K562 (cell line): ENCODE measurements around the gene FOSL1. TPM values are rescaled to one million over a fixed set of nuclear protein-coding genes. Genes with fewer than 3 reads are reported as not detected.
A peak's percentile ranks its signal among the peaks of the same experiment; 100 is the strongest.

Source experiments
- ATAC-seq: fragments of 200-7000 bp; cut with Tn5 transposase; 3 replicates; pipeline ENCODE4 v1.9.1; 2020; ENCODE audit warnings: moderate library complexity
- BruUV-seq: library from RNA; stranded (reverse); fragments of 400-500 nt; replicated peaks from 2 replicates; lab custom pipeline; 2021; lab: Mats Ljungman, UMichigan
- CTCF ChIA-PET: fragments of 300-600 bp; formaldehyde crosslinking; extraction: SDS; loops from one replicate; lab custom pipeline; 2021; ENCODE audit warnings: low intra/inter-chr PET ratio; lab: Yijun Ruan, JAX
- POLR2A ChIA-PET: fragments of 300-600, 350-650 bp; sonication (Branson Sonifier 250); formaldehyde crosslinking; extraction: SDS; loops from one replicate; lab custom pipeline; 2021; ENCODE audit warnings: antibody characterized with exemption, inconsistent platforms; lab: Yijun Ruan, JAX
- DNase-seq, 4 experiments: peaks; one replicate each; pipeline versions ENCODE4 v3.0.0 to v3.0.0-alpha.2; 2011 to 2018; ENCODE audit warnings: low spot score in 3 of 4, mixed read lengths in 3 of 4; ENCODE audit errors: extremely low read depth in 1 of 4
- FAIRE-seq: peaks from 2 replicates; lab custom pipeline; 2011; peaks lifted over from hg19 to GRCh38; lab: Jason Lieb, UNC
- H2AFZ ChIP-seq: 2 replicates; pipeline ENCODE4 v1.6.0; 2011; ENCODE audit warnings: low read depth, low read length, control low read depth, inconsistent platforms
- H3K27ac ChIP-seq: fragments of 200-600 bp; 3 replicates; pipeline ENCODE4 v1.8.0; 2011; ENCODE audit warnings: low read depth, mild to moderate bottlenecking, control low read depth, inconsistent platforms, low read length, moderate library complexity, mixed read lengths; ENCODE audit errors: extremely low read depth
- H3K27me3 ChIP-seq, 2 experiments: fragments of 300-600 bp in 1 of 2; 2 replicates in 1 of 2; 3 replicates in 1 of 2; pipeline versions ENCODE4 v1.6.0 to v1.8.0; 2011; ENCODE audit warnings: inconsistent platforms in 2 of 2, low read length in 2 of 2, mild to moderate bottlenecking in 1 of 2, mixed read lengths in 1 of 2, moderate library complexity in 1 of 2; ENCODE audit not compliant: control insufficient read depth in 2 of 2, insufficient read depth in 2 of 2
- H3K36me3 ChIP-seq: fragments of 300-600 bp; 3 replicates; pipeline ENCODE4 v1.8.0; 2011; ENCODE audit warnings: mild to moderate bottlenecking, low read length, inconsistent platforms; ENCODE audit not compliant: control insufficient read depth, insufficient read depth
- H3K4me1 ChIP-seq, 2 experiments: fragments of 200-600 bp in 1 of 2; replicated peaks in 1 of 2; 2 replicates in 1 of 2; 3 replicates in 1 of 2; pipeline versions ENCODE4 v1.5.1 to v1.8.0; 2011; ENCODE audit warnings: inconsistent platforms in 2 of 2, low read length in 2 of 2, mild to moderate bottlenecking in 1 of 2, mixed read lengths in 1 of 2, moderate library complexity in 1 of 2; ENCODE audit not compliant: control insufficient read depth in 2 of 2, insufficient read depth in 2 of 2
- H3K4me2 ChIP-seq: 2 replicates; pipeline ENCODE4 v1.6.1; 2011; ENCODE audit warnings: low read length, control low read depth, inconsistent platforms, mixed read lengths; ENCODE audit not compliant: insufficient read depth
- H3K4me3 ChIP-seq: fragments of 200-600 bp; sonication (generic), shearing (Covaris generic); 2 replicates; pipeline ENCODE4 v1.5.1; 2016; ENCODE audit warnings: control low read depth, inconsistent platforms
- H3K79me2 ChIP-seq: fragments of 200-600 bp; 3 replicates; pipeline ENCODE4 v1.8.0; 2011; ENCODE audit warnings: low read length, inconsistent platforms; ENCODE audit not compliant: control insufficient read depth, insufficient read depth
- H3K9ac ChIP-seq, 2 experiments: 2 replicates each; pipeline versions ENCODE4 v1.6.0 to v1.6.1; 2011; ENCODE audit warnings: low read depth in 2 of 2, low read length in 2 of 2, control low read depth in 1 of 2, inconsistent platforms in 1 of 2, mild to moderate bottlenecking in 1 of 2, mixed read lengths in 1 of 2; ENCODE audit not compliant: insufficient read depth in 1 of 2
- H3K9me1 ChIP-seq: one replicate; pipeline ENCODE4 v1.6.0; 2011; ENCODE audit warnings: inconsistent platforms, mild to moderate bottlenecking, low read length, moderate library complexity; ENCODE audit not compliant: control insufficient read depth, insufficient read depth
- H3K9me3 ChIP-seq: replicated peaks from 2 replicates; pipeline ENCODE4 v1.5.1; 2011; ENCODE audit warnings: low read depth, low read length, inconsistent platforms; ENCODE audit not compliant: control insufficient read depth, insufficient read depth
- H4K20me1 ChIP-seq: replicated peaks from 2 replicates; pipeline ENCODE4 v1.6.1; 2011; ENCODE audit warnings: low read length, inconsistent platforms, mixed read lengths; ENCODE audit not compliant: control insufficient read depth, insufficient read depth
- BACH1 ChIP-seq: fragments of 200-800 bp; sonication (Bioruptor generic); IDR thresholded peaks from 2 replicates; pipeline ENCODE4 v1.6.1; 2016; ENCODE audit warnings: missing genetic modification characterization, missing compliant biosample characterization
- BCL6 ChIP-seq: fragments of 250-450 bp; sonication (Bioruptor Pico); IDR thresholded peaks from 2 replicates; pipeline ENCODE4 v1.4.0; 2020
- CEBPB ChIP-seq: fragments of 450-650 bp; IDR thresholded peaks from 2 replicates; pipeline ENCODE4 v1.6.1; 2016; ENCODE audit warnings: missing genetic modification characterization, missing compliant biosample characterization
- CHD1 ChIP-seq: fragments of 200-600 bp; sonication (generic); IDR thresholded peaks from one replicate; pipeline ENCODE4 v1.6.1; 2012; ENCODE audit warnings: mild to moderate bottlenecking, moderate library complexity, low read length, inconsistent platforms
- E2F3 ChIP-seq: fragments of 250-450 bp; sonication (Bioruptor Pico); IDR thresholded peaks from 2 replicates; pipeline ENCODE4 v1.4.0; 2020; ENCODE audit warnings: mild to moderate bottlenecking
- FOXK2 ChIP-seq, 2 experiments: fragments of 450-650 bp; IDR thresholded peaks in 1 of 2; conservative IDR thresholded peaks in 1 of 2; 2 replicates each; pipeline ENCODE4 v1.6.1; 2016; ENCODE audit warnings: low read depth in 2 of 2, mild to moderate bottlenecking in 1 of 2
- GABPA ChIP-seq: fragments of 200-800 bp; sonication (Bioruptor generic); conservative IDR thresholded peaks from 2 replicates; pipeline ENCODE4 v1.6.1; 2016; ENCODE audit warnings: low read depth, missing genetic modification characterization, missing compliant biosample characterization
- NR2C1 ChIP-seq, 2 experiments: fragments of 450-650 bp; IDR thresholded peaks; 2 replicates each; pipeline ENCODE4 v1.6.1; 2017; ENCODE audit warnings: mild to moderate bottlenecking in 2 of 2, antibody characterized with exemption in 1 of 2, inconsistent platforms in 1 of 2, missing compliant biosample characterization in 1 of 2, missing genetic modification characterization in 1 of 2
- POLR2G ChIP-seq: fragments of 200-400 bp; formaldehyde crosslinking; IDR thresholded peaks from 2 replicates; pipeline ENCODE4 v1.6.1; 2017; ENCODE audit warnings: low read depth, mild to moderate bottlenecking, antibody characterized with exemption, low read length, moderate library complexity
- RNF219 ChIP-seq: fragments of 250-450 bp; sonication (Bioruptor Pico); IDR thresholded peaks from 2 replicates; pipeline ENCODE4 v1.5.0; 2022; ENCODE audit warnings: mild to moderate bottlenecking
- STAG1 ChIP-seq: sonication (generic); formaldehyde crosslinking; IDR thresholded peaks from 2 replicates; pipeline ENCODE4 v1.5.0; 2020; ENCODE audit warnings: missing genetic modification reagents, borderline replicate concordance
- TAF1 ChIP-seq: IDR thresholded peaks from 2 replicates; pipeline ENCODE4 v1.6.1; 2011; ENCODE audit warnings: mild to moderate bottlenecking, low read length, moderate library complexity; ENCODE audit not compliant: insufficient read depth, control insufficient read depth, severe bottlenecking; ENCODE audit errors: extremely low read depth
- TRIM24 ChIP-seq, 2 experiments: fragments of 450-650 bp; IDR thresholded peaks; 2 replicates each; pipeline ENCODE4 v1.6.1; 2016
- ZKSCAN3 ChIP-seq: fragments of 250-450 bp; sonication (Bioruptor Pico); IDR thresholded peaks from 2 replicates; pipeline ENCODE4 v1.4.0; 2020
- WGBS: fragments of 100-300 bp; shearing (Covaris generic); methylation state at CpG from one replicate; pipeline ENCODE4 v1.1.6; 2016; ENCODE audit warnings: low coverage, mixed read lengths; ENCODE audit not compliant: insufficient coverage; ENCODE audit errors: missing lambda C conversion rate; 5-methylcytosine and 5-hydroxymethylcytosine counted together
- in situ Hi-C: fragments of 300-500 bp; cut with MboI; formaldehyde crosslinking; loops from 4 replicates; pipeline ENCODE4 v1.15.0; 2018; ENCODE audit warnings: inconsistent platforms, mixed read lengths
- intact Hi-C: fragments of 100-400 bp; cut with micrococcal nuclease; formaldehyde crosslinking; loops from 2 replicates; pipeline ENCODE4 v1.14.2; 2022
- polyA plus RNA-seq, 8 experiments: library from polyadenylated mRNA; depleted of rRNA in 4 of 8; stranded (reverse) in 5 of 8; unstranded in 3 of 8; fragments of >200 nt; fragmentation: Nextera tagmentation in 2 of 8; fragmentation: Illumina TruSeq in 1 of 8; extraction: Ambion mirVana in 2 of 8; extraction: Trizol in 1 of 8; gene quantifications; 2 replicates each; pipeline versions ENCODE4 v1.2.1 to v1.2.3, GENCODE V29; 2011 to 2014; ENCODE audit warnings: inconsistent platforms in 1 of 8, missing spikeins in 1 of 8
- total RNA-seq, 7 experiments: library from RNA; depleted of rRNA in 6 of 7; stranded (reverse); fragments of >200 nt in 6 of 7; fragmentation: Illumina TruSeq in 2 of 7; extraction: Trizol in 2 of 7; gene quantifications; 2 replicates each; pipeline versions ENCODE4 v1.2.1 to v1.2.3, GENCODE V29; 2011 to 2021; ENCODE audit warnings: low replicate concordance in 1 of 7
- TF ChIP-seq, protein P1 (sequence below): fragments of 450-650 bp; IDR thresholded peaks from 2 replicates; pipeline ENCODE4 v1.6.1; 2018; ENCODE audit not compliant: partially characterized antibody

FOSL1 gene
- total and polyA plus RNA-seq, 9 of the 15 experiments (the other 6 are each of a cell fraction or from before 2014, with no cell fraction given) = 3.5 to 39.6 (median 10.0) TPM

GRCh38 chr11:65870307-65870658 lies 29.9 kb downstream of the FOSL1 start:
- no peak overlapping the region for H3K4me2 ChIP-seq
- peak overlapping the region in 1 of 2 experiments; percentile 81; a peak in 2 of 4 replicates for H3K9ac ChIP-seq
- ChIA-PET CTCF (no interaction called here), POLR2A (interaction anchor here (0.8 to 8.2 kb wide), 6 partner anchors 11 to 43 kb away, joined by 3 to 151 read pairs (median 8); partner anchors contain the start of genes CCDC85B, CFL1, CTSW and FIBP)
- no peaks in the 10 kb centered on the region for H3K9me1 ChIP-seq
- 65% methylated on average over 10 of the region's 11 CpGs for WGBS
- DNase-seq (no peak), FAIRE-seq (no peak), ATAC-seq (no peak)
- no peaks in the 10 kb centered on the region for H3K79me2 ChIP-seq
- no TSS peak for BruUV-seq
- no peak overlapping the region for H2AFZ ChIP-seq
- H3K9me3 ChIP-seq = no peaks in the 10 kb centered on the region
- peaks cover 29% of the 10 kb centered on the region; the same call in 2 of the 3 replicates for H3K36me3 ChIP-seq
- no peak overlapping the region; the same call in 2 of the 3 replicates for H3K27ac ChIP-seq
- H3K27me3 ChIP-seq = no peaks in the 10 kb centered on the region
- peaks cover 23 to 67% of the 10 kb centered on the region in 2 experiments for H3K4me1 ChIP-seq
- in situ Hi-C loops = no loop called here
- no peaks in the 10 kb centered on the region for H4K20me1 ChIP-seq
- H3K4me3 ChIP-seq = no peak overlapping the region
- intact Hi-C loops = no loop called here
- TF ChIP-seq TAF1 (no peak), RNF219 (CRISPR knock-in tag) (no peak), CEBPB (no peak), ZKSCAN3 (no peak), POLR2G (peak; percentile 53), BCL6 (CRISPR knock-in tag) (no peak), GABPA (tag) (no peak), TRIM24 (IDR thresholded peaks at IDR 0.05) (no peak), E2F3 (CRISPR knock-in tag) (no peak), FOXK2 (conservative IDR thresholded peaks at IDR 0.05 in 1 of 2, IDR thresholded peaks at IDR 0.05 in 1 of 2; ENCODE audit: low read depth in 2 of 2) (no peak), CHD1 (no peak), STAG1 (CRISPR knock-in tag) (no peak), NR2C1 (IDR thresholded peaks at IDR 0.05) (0 out of 2 replicates have a peak, but pooled peaks have one; percentile 6), NR2C1 (tag; IDR thresholded peaks at IDR 0.05) (no peak), BACH1 (no peak)
- TF ChIP-seq, protein P1, sequence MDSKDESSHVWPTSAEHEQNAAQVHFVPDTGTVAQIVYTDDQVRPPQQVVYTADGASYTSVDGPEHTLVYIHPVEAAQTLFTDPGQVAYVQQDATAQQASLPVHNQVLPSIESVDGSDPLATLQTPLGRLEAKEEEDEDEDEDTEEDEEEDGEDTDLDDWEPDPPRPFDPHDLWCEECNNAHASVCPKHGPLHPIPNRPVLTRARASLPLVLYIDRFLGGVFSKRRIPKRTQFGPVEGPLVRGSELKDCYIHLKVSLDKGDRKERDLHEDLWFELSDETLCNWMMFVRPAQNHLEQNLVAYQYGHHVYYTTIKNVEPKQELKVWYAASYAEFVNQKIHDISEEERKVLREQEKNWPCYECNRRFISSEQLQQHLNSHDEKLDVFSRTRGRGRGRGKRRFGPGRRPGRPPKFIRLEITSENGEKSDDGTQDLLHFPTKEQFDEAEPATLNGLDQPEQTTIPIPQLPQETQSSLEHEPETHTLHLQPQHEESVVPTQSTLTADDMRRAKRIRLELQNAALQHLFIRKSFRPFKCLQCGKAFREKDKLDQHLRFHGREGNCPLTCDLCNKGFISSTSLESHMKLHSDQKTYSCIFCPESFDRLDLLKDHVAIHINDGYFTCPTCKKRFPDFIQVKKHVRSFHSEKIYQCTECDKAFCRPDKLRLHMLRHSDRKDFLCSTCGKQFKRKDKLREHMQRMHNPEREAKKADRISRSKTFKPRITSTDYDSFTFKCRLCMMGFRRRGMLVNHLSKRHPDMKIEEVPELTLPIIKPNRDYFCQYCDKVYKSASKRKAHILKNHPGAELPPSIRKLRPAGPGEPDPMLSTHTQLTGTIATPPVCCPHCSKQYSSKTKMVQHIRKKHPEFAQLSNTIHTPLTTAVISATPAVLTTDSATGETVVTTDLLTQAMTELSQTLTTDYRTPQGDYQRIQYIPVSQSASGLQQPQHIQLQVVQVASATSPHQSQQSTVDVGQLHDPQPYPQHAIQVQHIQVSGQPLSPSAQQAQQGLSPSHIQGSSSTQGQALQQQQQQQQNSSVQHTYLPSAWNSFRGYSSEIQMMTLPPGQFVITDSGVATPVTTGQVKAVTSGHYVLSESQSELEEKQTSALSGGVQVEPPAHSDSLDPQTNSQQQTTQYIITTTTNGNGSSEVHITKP = no peak
